ENCODE data around the gene ZNF215.
"Not testable (repeated sequence)": the region's sequence is repeated elsewhere in the genome, so short reads cannot be mapped to it uniquely, and the experiment has no call there.

Gene ZNF215

GRCh38 chr11:6941970-6942369 is 15.7 kb downstream of the ZNF215 start:
- DNase-seq (ENCODE audit: low read depth in 2 of 2) = no peak

GRCh38 chr11:6943131-6943530 is 16.9 kb downstream of the ZNF215 start:
- DNase-seq (ENCODE audit: low read depth in 2 of 2) = no peak

GRCh38 chr11:6954248-6954647 is 28.0 kb downstream of the ZNF215 start:
- not testable (repeated sequence) for DNase-seq (ENCODE audit: low read depth in 2 of 2)

- DNase-seq (ENCODE audit: low read depth in 2 of 2) = no peak
These were observed 35.9 kb downstream of the ZNF215 start for GRCh38 chr11:6962141-6962540.

GRCh38 chr11:6962673-6963072 is 36.4 kb downstream of the ZNF215 start:
- DNase-seq (ENCODE audit: low read depth in 2 of 2) = no peak

- DNase-seq (ENCODE audit: low read depth in 2 of 2) = no peak
These were observed 42.6 kb downstream of the ZNF215 start for GRCh38 chr11:6968816-6969215.

GRCh38 chr11:6969854-6970253 is 43.6 kb downstream of the ZNF215 start:
- not testable (repeated sequence) for DNase-seq (ENCODE audit: low read depth in 2 of 2)

GRCh38 chr11:6979365-6979764 is 53.1 kb downstream of the ZNF215 start:
- no peak for DNase-seq (ENCODE audit: low read depth in 2 of 2)

- DNase-seq (ENCODE audit: low read depth in 2 of 2) = no peak
These were observed 60.3 kb downstream of the ZNF215 start for GRCh38 chr11:6986487-6986886.

GRCh38 chr11:6988506-6988905 is 62.3 kb downstream of the ZNF215 start:
- DNase-seq (ENCODE audit: low read depth in 2 of 2) = no peak

GRCh38 chr11:6991227-6991626 is 65.0 kb downstream of the ZNF215 start:
- no peak for DNase-seq (ENCODE audit: low read depth in 2 of 2)

- no peak for DNase-seq (ENCODE audit: low read depth in 2 of 2)
These were observed 65.8 kb downstream of the ZNF215 start for GRCh38 chr11:6992026-6992425.

GRCh38 chr11:6992457-6993417 is 66.5 kb downstream of the ZNF215 start:
- no peak for DNase-seq (ENCODE audit: low read depth in 2 of 2)

- no peak for DNase-seq (ENCODE audit: low read depth in 2 of 2)
These were observed 69.5 kb downstream of the ZNF215 start for GRCh38 chr11:6995703-6996102.

- no peak for DNase-seq (ENCODE audit: low read depth in 2 of 2)
These were observed 78.3 kb downstream of the ZNF215 start for GRCh38 chr11:7004482-7004881.

All from stimulated activated CD4-positive, alpha-beta T cell treated with anti-CD3 and anti-CD28 coated beads, Interleukin-1b, Interleukin-23, amount 100 ng/mL, for 1 hour (primary cell).